GM12878 (cell line): ENCODE measurements around the gene ADRB1. TPM values are rescaled to one million over a fixed set of nuclear protein-coding genes. Genes with fewer than 3 reads are reported as not detected.

Source experiments
- ATAC-seq: fragments of 200-7000 bp; cut with Tn5 transposase; 3 replicates; pipeline ENCODE4 v1.9.1; 2020; ENCODE audit warnings: mild to moderate bottlenecking, moderate library complexity
- BruUV-seq: library from RNA; stranded (reverse); fragments of 400-500 nt; replicated peaks from 2 replicates; lab custom pipeline; 2021; lab: Mats Ljungman, UMichigan
- CTCF ChIA-PET: fragments of 300-600 bp; sonication (Branson Sonifier 250); formaldehyde crosslinking; extraction: SDS; loops from one replicate; lab custom pipeline; 2021; ENCODE audit warnings: inconsistent platforms; lab: Yijun Ruan, JAX
- POLR2A ChIA-PET: fragments of 350-600 bp; formaldehyde crosslinking; extraction: SDS; loops from one replicate; lab custom pipeline; 2021; ENCODE audit warnings: inconsistent platforms; lab: Charles Lee
- RAD21 ChIA-PET: fragments of 300-600 bp; sonication (Branson Sonifier 250); formaldehyde crosslinking; loops from one replicate; lab custom pipeline; 2023; ENCODE audit warnings: antibody characterized with exemption; ENCODE audit not compliant: unreplicated experiment; lab: Charles Lee
- SMC1A ChIA-PET: fragments of 300-600 bp; sonication (Branson Sonifier 250); formaldehyde crosslinking; loops from one replicate; lab custom pipeline; 2023; ENCODE audit not compliant: unreplicated experiment, uncharacterized antibody; lab: Charles Lee
- DNase-seq: peaks from one replicate; pipeline ENCODE4 v3.0.0-alpha.2; 2011; ENCODE audit warnings: low read depth, low spot score
- FAIRE-seq: peaks from 3 replicates; lab custom pipeline; 2011; peaks lifted over from hg19 to GRCh38; lab: Jason Lieb, UNC
- H2AFZ ChIP-seq: 2 replicates; pipeline ENCODE4 v1.6.0; 2011; ENCODE audit warnings: low read depth, low read length, control low read depth; ENCODE audit not compliant: control insufficient read depth
- H3K27ac ChIP-seq: 2 replicates; pipeline ENCODE4 v1.5.1; 2011; ENCODE audit warnings: control low read depth; ENCODE audit not compliant: control insufficient read depth, insufficient read depth
- H3K27me3 ChIP-seq, 2 experiments: replicated peaks in 1 of 2; 2 replicates each; pipeline versions ENCODE4 v1.6.0 to v1.6.1; 2011; ENCODE audit warnings: low read length in 1 of 2; ENCODE audit not compliant: control insufficient read depth in 2 of 2, insufficient read depth in 2 of 2
- H3K36me3 ChIP-seq, 2 experiments: 2 replicates each; pipeline ENCODE4 v1.5.1; 2011; ENCODE audit warnings: low read length in 1 of 2; ENCODE audit not compliant: control insufficient read depth in 2 of 2, insufficient read depth in 2 of 2
- H3K4me1 ChIP-seq: 2 replicates; pipeline ENCODE4 v1.6.1; 2011; ENCODE audit warnings: mild to moderate bottlenecking, low read length, moderate library complexity, mixed read lengths; ENCODE audit not compliant: control insufficient read depth, insufficient read depth
- H3K4me2 ChIP-seq: 2 replicates; pipeline ENCODE4 v1.6.0; 2011; ENCODE audit warnings: control low read depth; ENCODE audit not compliant: control insufficient read depth, insufficient read depth
- H3K4me3 ChIP-seq: fragments of 200-600 bp; sonication (generic); 2 replicates; pipeline ENCODE4 v1.5.1; 2016
- H3K79me2 ChIP-seq: 2 replicates; pipeline ENCODE4 v1.6.0; 2011; ENCODE audit warnings: low read length; ENCODE audit not compliant: control insufficient read depth, insufficient read depth
- H3K9ac ChIP-seq: 2 replicates; pipeline ENCODE4 v1.8.0; 2011; ENCODE audit warnings: low read length, control low read depth, mixed read lengths; ENCODE audit not compliant: control insufficient read depth, insufficient read depth
- H3K9me3 ChIP-seq: replicated peaks from 3 replicates; pipeline ENCODE4 v1.5.1; 2011; ENCODE audit warnings: mild to moderate bottlenecking, low read length; ENCODE audit not compliant: control insufficient read depth, insufficient read depth
- H4K20me1 ChIP-seq: 2 replicates; pipeline ENCODE4 v1.6.0; 2011; ENCODE audit not compliant: control insufficient read depth, insufficient read depth
- CREB1 ChIP-seq: IDR thresholded peaks from 2 replicates; pipeline ENCODE4 v1.6.1; 2012; ENCODE audit warnings: low read depth, mild to moderate bottlenecking, inconsistent platforms
- FOS ChIP-seq: IDR thresholded peaks from 3 replicates; pipeline ENCODE4 v1.6.1; 2011; ENCODE audit warnings: borderline replicate concordance; ENCODE audit not compliant: insufficient read length; ENCODE audit errors: extremely low read depth
- GABPA ChIP-seq: IDR thresholded peaks from 2 replicates; pipeline ENCODE4 v1.6.1; 2014; ENCODE audit warnings: antibody characterized with exemption, low read depth, mild to moderate bottlenecking, inconsistent platforms
- KLF5 ChIP-seq: fragments of 450-650 bp; IDR thresholded peaks from 2 replicates; pipeline ENCODE4 v1.6.1; 2014; ENCODE audit warnings: mild to moderate bottlenecking; ENCODE audit not compliant: partially characterized antibody
- MXI1 ChIP-seq: fragments of 150-350 bp; IDR thresholded peaks from 2 replicates; pipeline ENCODE4 v1.6.1; 2011; ENCODE audit warnings: low read depth, mild to moderate bottlenecking, inconsistent platforms, low read length, improper control_type of control experiment
- NFXL1 ChIP-seq: fragments of 450-650 bp; IDR thresholded peaks from 2 replicates; pipeline ENCODE4 v1.6.1; 2017; ENCODE audit warnings: antibody characterized with exemption, mild to moderate bottlenecking, borderline replicate concordance
- NR2C1 ChIP-seq: fragments of 450-650 bp; IDR thresholded peaks from 2 replicates; pipeline ENCODE4 v1.6.1; 2017; ENCODE audit warnings: antibody characterized with exemption, mild to moderate bottlenecking, moderate library complexity
- RAD21 ChIP-seq: IDR thresholded peaks from 2 replicates; pipeline ENCODE4 v1.6.1; 2011; ENCODE audit warnings: mild to moderate bottlenecking, low read depth, low read length, moderate library complexity; ENCODE audit not compliant: insufficient read depth
- RAD51 ChIP-seq: fragments of 450-650 bp; IDR thresholded peaks from 2 replicates; pipeline ENCODE4 v1.6.1; 2016; ENCODE audit warnings: moderate library complexity, mild to moderate bottlenecking, inconsistent platforms
- RELB ChIP-seq: fragments of 450-650 bp; IDR thresholded peaks from 2 replicates; pipeline ENCODE4 v1.6.1; 2017; ENCODE audit warnings: low read depth, mild to moderate bottlenecking, moderate library complexity
- REST ChIP-seq: IDR thresholded peaks from 2 replicates; pipeline ENCODE4 v1.6.1; 2012; ENCODE audit warnings: mild to moderate bottlenecking, low read depth, low read length
- TCF3 ChIP-seq: IDR thresholded peaks from 2 replicates; pipeline ENCODE4 v1.6.1; 2012; ENCODE audit warnings: low read depth, mild to moderate bottlenecking, low read length, borderline replicate concordance; ENCODE audit not compliant: insufficient read depth
- ZNF207 ChIP-seq: fragments of 450-650 bp; IDR thresholded peaks from 2 replicates; pipeline ENCODE4 v1.6.1; 2014; ENCODE audit warnings: antibody characterized with exemption, mild to moderate bottlenecking, borderline replicate concordance
- WGBS: methylation state at CpG from one replicate; pipeline ENCODE4 v1.1.6; 2016; ENCODE audit warnings: low lambda C conversion rate; ENCODE audit not compliant: insufficient replicate concordance, insufficient coverage; ENCODE audit errors: missing lambda C conversion rate; 5-methylcytosine and 5-hydroxymethylcytosine counted together
- in situ Hi-C: fragments of 300-500 bp; cut with MboI; formaldehyde crosslinking; loops from 9 replicates; pipeline ENCODE4 v1.14.3; 2018; ENCODE audit warnings: mixed read lengths
- intact Hi-C: fragments of 100-400 bp; cut with micrococcal nuclease; formaldehyde crosslinking; loops from one replicate; pipeline ENCODE4 v1.14.2; 2022; ENCODE audit not compliant: unreplicated experiment
- polyA plus RNA-seq, 11 experiments: library from polyadenylated mRNA; depleted of rRNA in 4 of 11; unstranded in 6 of 11; stranded (reverse) in 5 of 11; fragments of >200 nt; fragmentation: Nextera tagmentation in 4 of 11; fragmentation: Illumina TruSeq in 1 of 11; extraction: Ambion mirVana in 4 of 11; extraction: Trizol in 1 of 11; gene quantifications; 1 replicate in 1 of 11; 2 replicates in 10 of 11; pipeline versions ENCODE4 v1.2.1 to v1.2.3, GENCODE V29; 2011 to 2016; ENCODE audit warnings: inconsistent platforms in 2 of 11, missing spikeins in 2 of 11, low read depth in 1 of 11
- total RNA-seq, 4 experiments: library from RNA; depleted of rRNA in 3 of 4; stranded (reverse); fragments of >200 nt in 3 of 4; fragmentation: Illumina TruSeq in 1 of 4; extraction: Trizol in 1 of 4; gene quantifications; 2 replicates each; pipeline versions ENCODE4 v1.2.1 to v1.2.3, GENCODE V29; 2013 to 2021

ADRB1 gene
- total and polyA plus RNA-seq, 10 of the 15 experiments (the other 5 are each of a cell fraction or from before 2014, with no cell fraction given): 0.26 to 4.5 (median 1.1) TPM

GRCh38 chr10:114071178-114071577, 27.5 kb downstream of the ADRB1 start:
- H4K20me1 ChIP-seq: no peaks in the 10 kb centered on the region
- H3K36me3 ChIP-seq: no peaks in the 10 kb centered on the region
- SMC1A ChIA-PET: interaction anchor here (0.8 to 1.9 kb wide), 7 partner anchors 10 to 193 kb away, joined by 3 to 11 read pairs (median 5); no protein-coding TSS in a partner anchor
- no peak overlapping the region for H3K9ac ChIP-seq
- H3K27me3 ChIP-seq: no peaks in the 10 kb centered on the region
- DNase-seq (no peak), ATAC-seq (no peak)
- in situ Hi-C loops: no loop called here
- H3K27ac ChIP-seq: no peak overlapping the region
- H2AFZ ChIP-seq: no peak overlapping the region; the same call in 1 of the 2 replicates
- peaks cover 11% of the 10 kb centered on the region for H3K4me1 ChIP-seq
- TF ChIP-seq FOS (no peak), CREB1 (no peak), REST (no peak), MXI1 (no peak), NFXL1 (no peak), RAD21 (no peak), TCF3 (no peak), RELB (no peak), RAD51 (no peak), KLF5 (no peak), NR2C1 (no peak), ZNF207 (no peak), GABPA (no peak)
- TF ChIP-seq, all 136 proteins: peak for 0
- intact Hi-C loops: no loop called here
- 60% methylated on average over 4 of the region's 4 CpGs for WGBS
- Histone ChIP-seq H3K4me2 (no peak overlapping the region), H3K4me3 (no peak overlapping the region), H3K79me2 (no peaks in the 10 kb centered on the region), H3K9me3 (peaks cover 1% of the 10 kb centered on the region; the same call in 2 of the 3 replicates)
- ChIA-PET CTCF (interaction anchor here (0.9 to 2.0 kb wide), 4 partner anchors 11 to 198 kb away, joined by 3 to 5 read pairs (median 3); no protein-coding TSS in a partner anchor), POLR2A (interaction anchor here (1.0 to 1.2 kb wide), 3 partner anchors 25 to 214 kb away, joined by 3 to 5 read pairs (median 3); no protein-coding TSS in a partner anchor), RAD21 (interaction anchor here (0.9 to 1.6 kb wide), 3 partner anchors 10 to 47 kb away, joined by 4 to 6 read pairs (median 4); no protein-coding TSS in a partner anchor)
- no TSS peak for BruUV-seq
- FAIRE-seq: no peak
